ENCODE data around the gene PPP1R17. TPM values are rescaled to one million over a fixed set of nuclear protein-coding genes. Genes with fewer than 3 reads are reported as not detected.

PPP1R17 gene
- total RNA-seq, 1 donor from 2014 or later: not detected

- Histone ChIP-seq H3K4me3 (no peak overlapping the region), H3K9me3 (ENCODE audit: low read depth) (no peaks in the 10 kb centered on the region), H3K27ac (no peak overlapping the region), H3K4me1 (no peaks in the 10 kb centered on the region), H3K79me2 (ENCODE audit: low read depth) (no peaks in the 10 kb centered on the region), H3K9ac (no peak overlapping the region), H2AFZ (replicated peaks) (no peak overlapping the region), H4K20me1 (ENCODE audit: low read depth) (no peaks in the 10 kb centered on the region), H3K4me2 (no peak overlapping the region), H3F3A (ENCODE audit: low read depth) (no peaks in the 10 kb centered on the region), H3K36me3 (no peaks in the 10 kb centered on the region), H3K27me3 (peaks cover 41% of the 10 kb centered on the region)
- Mint-ChIP-seq H3K27me3 (ENCODE audit: insufficient read depth, low read depth) (peaks cover 9% of the 10 kb centered on the region), H3K4me1 (peaks cover 1% of the 10 kb centered on the region), H3K9me3 (peaks cover 17% of the 10 kb centered on the region), H3K27ac (no peak overlapping the region), H3K4me3 (no peak overlapping the region), H3K36me3 (peaks cover 2% of the 10 kb centered on the region)
- DNase-seq (ENCODE audit: low spot score): peak; percentile 80
- TF ChIP-seq CTCF (IDR thresholded peaks at IDR 0.05): peak; percentile 97
- no peak for TF ChIP-seq EZH2 (IDR thresholded peaks at IDR 0.05)
Measured at GRCh38 chr7:31744294-31744874, 57.4 kb downstream of the PPP1R17 start.

- no peak for DNase-seq (ENCODE audit: low spot score)
- H3K4me2 ChIP-seq: no peak overlapping the region
- Mint-ChIP-seq H3K27me3 (ENCODE audit: insufficient read depth, low read depth) (peaks cover 9% of the 10 kb centered on the region), H3K27ac (no peak overlapping the region), H3K4me1 (peaks cover 2% of the 10 kb centered on the region), H3K36me3 (peaks cover 2% of the 10 kb centered on the region), H3K9me3 (peaks cover 17% of the 10 kb centered on the region), H3K4me3 (no peak overlapping the region)
- no peaks in the 10 kb centered on the region for H3F3A ChIP-seq (ENCODE audit: low read depth)
- H3K4me1 ChIP-seq: no peaks in the 10 kb centered on the region
- no peak overlapping the region for H3K9ac ChIP-seq
- H3K79me2 ChIP-seq (ENCODE audit: low read depth): no peaks in the 10 kb centered on the region
- H4K20me1 ChIP-seq (ENCODE audit: low read depth): no peaks in the 10 kb centered on the region
- H3K27ac ChIP-seq: no peak overlapping the region
- no peaks in the 10 kb centered on the region for H3K9me3 ChIP-seq (ENCODE audit: low read depth)
- no peaks in the 10 kb centered on the region for H3K36me3 ChIP-seq
- peaks cover 45% of the 10 kb centered on the region for H3K27me3 ChIP-seq
- no peak overlapping the region for H2AFZ ChIP-seq (replicated peaks)
- H3K4me3 ChIP-seq: no peak overlapping the region
- TF ChIP-seq EZH2 (IDR thresholded peaks at IDR 0.05) (no peak), EZH2phosphoT487 (IDR thresholded peaks at IDR 0.05) (no peak), CTCF (IDR thresholded peaks at IDR 0.05) (no peak)
Measured at GRCh38 chr7:31747553-31747952, 60.5 kb downstream of the PPP1R17 start.

- Histone ChIP-seq H2AFZ (replicated peaks) (no peak overlapping the region), H3K4me1 (no peaks in the 10 kb centered on the region), H3K9ac (no peak overlapping the region), H3K27me3 (peaks cover 46% of the 10 kb centered on the region), H3K9me3 (ENCODE audit: low read depth) (no peaks in the 10 kb centered on the region), H3K79me2 (ENCODE audit: low read depth) (no peaks in the 10 kb centered on the region), H3K4me3 (no peak overlapping the region), H3K27ac (no peak overlapping the region), H3K4me2 (no peak overlapping the region), H4K20me1 (ENCODE audit: low read depth) (no peaks in the 10 kb centered on the region), H3F3A (ENCODE audit: low read depth) (no peaks in the 10 kb centered on the region), H3K36me3 (no peaks in the 10 kb centered on the region)
- H3K27me3 Mint-ChIP-seq (ENCODE audit: insufficient read depth, low read depth): peaks cover 7% of the 10 kb centered on the region
- peaks cover 2% of the 10 kb centered on the region for H3K36me3 Mint-ChIP-seq
- H3K4me1 Mint-ChIP-seq: peaks cover 2% of the 10 kb centered on the region
- peaks cover 17% of the 10 kb centered on the region for H3K9me3 Mint-ChIP-seq
- no peak overlapping the region for H3K4me3 Mint-ChIP-seq
- no peak for DNase-seq (ENCODE audit: low spot score)
- TF ChIP-seq EZH2phosphoT487 (IDR thresholded peaks at IDR 0.05) (no peak), CTCF (IDR thresholded peaks at IDR 0.05) (no peak), EZH2 (IDR thresholded peaks at IDR 0.05) (no peak)
- H3K27ac Mint-ChIP-seq: no peak overlapping the region
Measured at GRCh38 chr7:31748084-31748483, 61.1 kb downstream of the PPP1R17 start.
